K562 (cell line): Measurements from ENCODE around the gene TLDC2. TPM values are rescaled to one million over a fixed set of nuclear protein-coding genes. Genes with fewer than 3 reads are reported as not detected.

Experiments
- ATF7 ChIP-seq: fragments of 450-650 bp; IDR thresholded peaks from 2 replicates; pipeline ENCODE4 v1.7.1; 2014; ENCODE audit warnings: mild to moderate bottlenecking, moderate library complexity
- DEAF1 ChIP-seq: fragments of 450-650 bp; formaldehyde crosslinking; IDR thresholded peaks from 2 replicates; pipeline ENCODE4 v1.4.0; 2020; ENCODE audit warnings: mild to moderate bottlenecking, moderate library complexity
- ESRRA ChIP-seq: fragments of 450-650 bp; IDR thresholded peaks from 2 replicates; pipeline ENCODE4 v1.6.1; 2014; ENCODE audit warnings: low read depth, mild to moderate bottlenecking, moderate library complexity, borderline replicate concordance
- L3MBTL2 ChIP-seq: fragments of 450-650 bp; IDR thresholded peaks from 2 replicates; pipeline ENCODE4 v1.6.1; 2016; ENCODE audit warnings: mild to moderate bottlenecking, moderate library complexity
- PHTF2 ChIP-seq: fragments of 250-450 bp; sonication (Bioruptor Pico); IDR thresholded peaks from 2 replicates; pipeline ENCODE4 v1.5.0; 2021; ENCODE audit warnings: mild to moderate bottlenecking
- PURB ChIP-seq: sonication (generic); formaldehyde crosslinking; IDR thresholded peaks from 2 replicates; pipeline ENCODE4 v1.9.0; 2021; ENCODE audit warnings: low read depth, mild to moderate bottlenecking, missing genetic modification reagents
- RAD21 ChIP-seq, 2 experiments: fragments of 250-450 bp in 1 of 2; fragments of 450-650 bp in 1 of 2; sonication (Bioruptor Pico) in 1 of 2; formaldehyde crosslinking in 1 of 2; IDR thresholded peaks in 1 of 2; conservative IDR thresholded peaks in 1 of 2; 2 replicates each; pipeline versions ENCODE4 v1.4.0 to v1.8.0; 2020 to 2022; ENCODE audit warnings: mild to moderate bottlenecking in 2 of 2, moderate library complexity in 1 of 2
- RCOR1 ChIP-seq, 2 experiments: IDR thresholded peaks; 2 replicates each; pipeline ENCODE4 v1.6.1; 2012; ENCODE audit warnings: low read depth in 2 of 2, low read length in 2 of 2, borderline replicate concordance in 1 of 2, improper control_type of control experiment in 1 of 2
- SLC30A9 ChIP-seq: fragments of 250-450 bp; sonication (Bioruptor Pico); IDR thresholded peaks from 2 replicates; pipeline ENCODE4 v1.8.0; 2022; ENCODE audit warnings: mild to moderate bottlenecking, moderate library complexity
- SOX6 ChIP-seq: fragments of 450-650 bp; IDR thresholded peaks from 2 replicates; pipeline ENCODE4 v1.6.1; 2014; ENCODE audit warnings: mild to moderate bottlenecking
- ZBTB5 ChIP-seq: fragments of 450-650 bp; IDR thresholded peaks from 2 replicates; pipeline ENCODE4 v1.6.1; 2017; ENCODE audit warnings: antibody characterized with exemption
- polyA plus RNA-seq, 8 experiments: library from polyadenylated mRNA; depleted of rRNA in 4 of 8; stranded (reverse) in 5 of 8; unstranded in 3 of 8; fragments of >200 nt; fragmentation: Nextera tagmentation in 2 of 8; fragmentation: Illumina TruSeq in 1 of 8; extraction: Ambion mirVana in 2 of 8; extraction: Trizol in 1 of 8; gene quantifications; 2 replicates each; pipeline versions ENCODE4 v1.2.1 to v1.2.3, GENCODE V29; 2011 to 2014; ENCODE audit warnings: inconsistent platforms in 1 of 8, missing spikeins in 1 of 8
- total RNA-seq, 7 experiments: library from RNA; depleted of rRNA in 6 of 7; stranded (reverse); fragments of >200 nt in 6 of 7; fragmentation: Illumina TruSeq in 2 of 7; extraction: Trizol in 2 of 7; gene quantifications; 2 replicates each; pipeline versions ENCODE4 v1.2.1 to v1.2.3, GENCODE V29; 2011 to 2021; ENCODE audit warnings: low replicate concordance in 1 of 7
- TF ChIP-seq, protein P1 (sequence below), 3 experiments: IDR thresholded peaks in 2 of 3; conservative IDR thresholded peaks in 1 of 3; 2 replicates each; pipeline ENCODE4 v1.5.1; 2011 to 2012; ENCODE audit warnings: low read length in 3 of 3, mild to moderate bottlenecking in 3 of 3, control low read depth in 2 of 3, improper control_type of control experiment in 1 of 3, inconsistent platforms in 1 of 3, low read depth in 1 of 3, mixed read lengths in 1 of 3, moderate library complexity in 1 of 3; ENCODE audit not compliant: insufficient read depth in 2 of 3
- TF ChIP-seq, protein P2 (sequence below): fragments of 250-450 bp; sonication (Bioruptor Pico); IDR thresholded peaks from 2 replicates; pipeline ENCODE4 v1.5.0; 2021; ENCODE audit warnings: mild to moderate bottlenecking, moderate library complexity

Gene TLDC2
- total and polyA plus RNA-seq, 9 of the 15 experiments (the other 6 are each of a cell fraction or from before 2014, with no cell fraction given) = not detected

DNA sequence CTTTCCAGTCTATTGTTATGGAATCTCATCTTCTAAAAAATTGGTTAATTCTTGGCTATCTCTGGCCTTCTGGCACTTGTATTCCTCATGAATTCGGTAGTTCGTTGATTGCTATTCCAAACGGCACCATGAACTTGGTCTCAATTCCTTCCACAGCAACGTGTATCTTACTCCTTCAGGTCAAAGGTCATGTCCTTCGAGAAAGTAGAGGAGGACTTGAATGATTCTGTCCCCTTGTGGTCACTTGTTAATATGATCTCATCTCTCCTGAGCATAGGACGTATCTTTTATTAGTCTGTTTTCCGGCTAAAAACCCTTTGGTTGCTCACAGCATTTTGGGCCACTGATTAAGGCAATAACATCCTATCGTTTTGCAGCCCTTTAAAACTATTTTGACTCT is 9.4 kb downstream of the TLDC2 start (continued):
- TF ChIP-seq, protein P1, sequence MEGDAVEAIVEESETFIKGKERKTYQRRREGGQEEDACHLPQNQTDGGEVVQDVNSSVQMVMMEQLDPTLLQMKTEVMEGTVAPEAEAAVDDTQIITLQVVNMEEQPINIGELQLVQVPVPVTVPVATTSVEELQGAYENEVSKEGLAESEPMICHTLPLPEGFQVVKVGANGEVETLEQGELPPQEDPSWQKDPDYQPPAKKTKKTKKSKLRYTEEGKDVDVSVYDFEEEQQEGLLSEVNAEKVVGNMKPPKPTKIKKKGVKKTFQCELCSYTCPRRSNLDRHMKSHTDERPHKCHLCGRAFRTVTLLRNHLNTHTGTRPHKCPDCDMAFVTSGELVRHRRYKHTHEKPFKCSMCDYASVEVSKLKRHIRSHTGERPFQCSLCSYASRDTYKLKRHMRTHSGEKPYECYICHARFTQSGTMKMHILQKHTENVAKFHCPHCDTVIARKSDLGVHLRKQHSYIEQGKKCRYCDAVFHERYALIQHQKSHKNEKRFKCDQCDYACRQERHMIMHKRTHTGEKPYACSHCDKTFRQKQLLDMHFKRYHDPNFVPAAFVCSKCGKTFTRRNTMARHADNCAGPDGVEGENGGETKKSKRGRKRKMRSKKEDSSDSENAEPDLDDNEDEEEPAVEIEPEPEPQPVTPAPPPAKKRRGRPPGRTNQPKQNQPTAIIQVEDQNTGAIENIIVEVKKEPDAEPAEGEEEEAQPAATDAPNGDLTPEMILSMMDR (IDR thresholded peaks at IDR 0.05 in 2 of 3, conservative IDR thresholded peaks at IDR 0.05 in 1 of 3; ENCODE audit: insufficient read depth in 2 of 3, low read depth in 1 of 3, low read length in 3 of 3) = peak; percentile 27 to 56 (median 52); a peak in 5 of 6 replicates
- TF ChIP-seq, protein P2, sequence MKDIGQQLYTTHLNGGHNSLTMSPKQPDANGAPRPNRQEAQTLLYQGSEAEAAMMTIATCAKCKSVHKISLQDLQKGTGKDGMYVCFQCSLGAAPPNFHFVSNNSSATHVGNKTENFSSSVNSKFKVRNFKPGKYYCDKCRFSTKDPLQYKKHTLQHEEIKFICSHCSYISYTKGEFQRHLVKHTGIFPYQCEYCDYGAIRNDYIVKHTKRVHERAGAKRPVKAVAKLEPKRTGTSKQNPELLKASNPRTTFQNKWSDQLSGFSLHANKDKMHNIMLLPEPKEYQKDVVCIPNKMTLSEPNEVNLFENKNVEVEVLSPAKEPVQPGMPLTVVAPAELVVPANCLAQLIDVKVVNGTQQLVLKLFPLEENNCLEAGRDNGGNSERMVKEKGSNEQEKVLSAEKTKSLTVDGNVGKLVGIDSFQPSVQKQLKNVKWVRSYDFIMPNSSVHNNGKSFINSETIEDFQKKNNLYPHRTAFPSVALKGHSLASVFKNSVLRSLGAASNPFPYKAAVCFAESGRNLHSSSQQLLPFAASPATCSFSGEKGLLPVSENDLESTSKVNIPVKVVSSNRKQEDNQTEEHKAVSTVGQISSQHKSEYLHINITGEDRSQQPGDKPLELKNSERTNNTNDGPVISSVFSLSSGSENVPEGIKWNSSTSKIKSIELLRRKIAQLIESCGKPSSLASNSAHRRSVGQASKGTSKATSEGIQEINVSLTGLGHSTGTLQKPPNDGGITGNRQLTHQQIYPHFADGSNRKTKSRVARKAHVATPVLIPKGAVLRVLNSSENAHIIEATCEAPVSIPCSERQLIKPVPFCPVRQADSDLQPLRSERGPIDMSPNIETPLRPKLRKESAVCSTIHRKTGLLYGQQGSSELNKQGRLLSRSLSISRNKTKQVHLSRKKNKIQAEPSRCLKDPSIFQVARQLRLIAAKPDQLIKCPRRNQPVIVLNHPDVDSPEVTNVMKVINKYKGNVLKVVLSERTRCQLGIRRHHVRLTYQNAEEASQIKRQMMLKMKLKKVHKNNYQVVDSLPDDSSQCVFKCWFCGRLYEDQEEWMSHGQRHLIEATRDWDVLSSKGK = no peak
- TF ChIP-seq SOX6 (no peak), PURB (no peak), ESRRA (peak; percentile 95), DEAF1 (0 out of 2 replicates have a peak, but pooled peaks have one; percentile 18), RAD21 (CRISPR knock-in tag; conservative IDR thresholded peaks at IDR 0.05 in 1 of 2, IDR thresholded peaks at IDR 0.05 in 1 of 2) (peak; percentile 41 to 64; a peak in 3 of 4 replicates), SLC30A9 (CRISPR knock-in tag) (no peak), ATF7 (peak; percentile 30; the same call in 1 of the 2 replicates), L3MBTL2 (0 out of 2 replicates have a peak, but pooled peaks have one; percentile 13), PHTF2 (CRISPR knock-in tag) (no peak), RCOR1 (IDR thresholded peaks at IDR 0.05; ENCODE audit: borderline replicate concordance in 1 of 2, low read depth in 2 of 2, low read length in 2 of 2) (0 out of 4 replicates have a peak, but pooled peaks of 1 of the 2 experiments have one; percentile 14), ZBTB5 (no peak)
